ENCODE data around the gene C9orf72. TPM values are rescaled to one million over a fixed set of nuclear protein-coding genes. Genes with fewer than 3 reads are reported as not detected.

C9orf72 gene
- total and polyA plus RNA-seq, 3 experiments from 2014 or later = 3.9 to 6.3 (median 5.5) TPM

GRCh38 chr9:27560457-27560856, 12.8 kb downstream of the C9orf72 start:
- H3K4me3 ChIP-seq (ENCODE audit: low read length) = no peak overlapping the region
- Mint-ChIP-seq H3K36me3 (peaks cover 7 to 61% (median 21%) of the 10 kb centered on the region in 3 donors), H3K9me3 (no peaks in the 10 kb centered on the region), H3K27me3 (no peaks in the 10 kb centered on the region), H3K4me1 (peaks cover 2 to 7% (median 3%) of the 10 kb centered on the region in 3 donors), H3K27ac (no peak overlapping the region), H3K4me3 (no peak overlapping the region)
- no peaks in the 10 kb centered on the region for H3K27me3 ChIP-seq (ENCODE audit: insufficient read depth, low read length, poor library complexity, severe bottlenecking)
- POLR2A ChIA-PET = no interaction called here
- no peak overlapping the region for H3K27ac ChIP-seq (ENCODE audit: low read depth, low read length)
- CTCF ChIA-PET = interaction anchor here (1.4 to 1.9 kb wide), 2 partner anchors 10 to 31 kb away, joined by 4 to 9 read pairs; partner anchors contain the start of gene MOB3B
- peaks cover 10% of the 10 kb centered on the region for H3K4me1 ChIP-seq (ENCODE audit: insufficient read depth, low read length)
- H3K36me3 ChIP-seq (ENCODE audit: insufficient read depth, low read length) = peaks cover 10% of the 10 kb centered on the region
- H3K9me3 ChIP-seq (ENCODE audit: low read length) = no peaks in the 10 kb centered on the region
- DNase-seq = no peak

GRCh38 chr9:27558307-27558706, 15.0 kb downstream of the C9orf72 start:
- H3K27ac ChIP-seq (ENCODE audit: low read depth, low read length) = no peak overlapping the region
- Mint-ChIP-seq H3K4me3 (no peak overlapping the region), H3K27ac (no peak overlapping the region), H3K27me3 (no peaks in the 10 kb centered on the region), H3K36me3 (peaks cover 13 to 64% (median 24%) of the 10 kb centered on the region in 3 donors), H3K4me1 (peaks cover 0 to 4% (median 0%) of the 10 kb centered on the region in 3 donors), H3K9me3 (no peaks in the 10 kb centered on the region)
- H3K4me1 ChIP-seq (ENCODE audit: insufficient read depth, low read length) = no peaks in the 10 kb centered on the region
- no peak for DNase-seq
- ChIA-PET CTCF (no interaction called here), POLR2A (no interaction called here)
- no peak overlapping the region for H3K4me3 ChIP-seq (ENCODE audit: low read length)
- H3K36me3 ChIP-seq (ENCODE audit: insufficient read depth, low read length) = peaks cover 10% of the 10 kb centered on the region
- H3K9me3 ChIP-seq (ENCODE audit: low read length) = no peaks in the 10 kb centered on the region
- H3K27me3 ChIP-seq (ENCODE audit: insufficient read depth, low read length, poor library complexity, severe bottlenecking) = no peaks in the 10 kb centered on the region

DNA sequence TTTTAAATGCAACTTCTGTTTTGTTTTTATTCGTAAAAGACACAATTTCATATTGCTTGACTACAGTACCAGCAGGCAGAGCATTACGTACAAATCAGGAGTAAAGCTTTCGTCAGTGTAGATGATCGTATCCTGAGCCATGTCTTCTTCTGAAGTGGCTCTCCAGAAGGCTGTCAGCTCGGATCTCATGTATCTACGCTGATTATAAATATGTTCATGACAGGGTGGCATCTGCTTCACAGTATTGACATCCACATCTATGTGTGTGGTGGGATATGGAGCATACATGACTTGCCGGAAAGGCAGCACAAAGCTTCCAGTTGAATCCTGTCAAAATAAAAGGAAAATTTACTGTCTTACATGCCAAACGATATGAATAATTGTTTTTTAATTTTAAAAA, 16.8 kb downstream of the C9orf72 start:
- Mint-ChIP-seq H3K27ac (no peak overlapping the region), H3K4me3 (no peak overlapping the region), H3K27me3 (no peaks in the 10 kb centered on the region), H3K4me1 (peaks cover 0 to under 1% (median 0%) of the 10 kb centered on the region in 3 donors), H3K9me3 (no peaks in the 10 kb centered on the region), H3K36me3 (peaks cover 12 to 71% (median 24%) of the 10 kb centered on the region in 3 donors)
- DNase-seq = no peak
- POLR2A ChIA-PET = no interaction called here
- CTCF ChIA-PET = no interaction called here
- no peak overlapping the region for H3K4me3 ChIP-seq (ENCODE audit: low read length)
- peaks cover 10% of the 10 kb centered on the region for H3K36me3 ChIP-seq (ENCODE audit: insufficient read depth, low read length)
- H3K27me3 ChIP-seq (ENCODE audit: insufficient read depth, low read length, poor library complexity, severe bottlenecking) = no peaks in the 10 kb centered on the region
- no peaks in the 10 kb centered on the region for H3K9me3 ChIP-seq (ENCODE audit: low read length)
- H3K4me1 ChIP-seq (ENCODE audit: insufficient read depth, low read length) = no peaks in the 10 kb centered on the region
- no peak overlapping the region for H3K27ac ChIP-seq (ENCODE audit: low read depth, low read length)

GRCh38 chr9:27554712-27555111, 18.6 kb downstream of the C9orf72 start:
- CTCF ChIA-PET = no interaction called here

GRCh38 chr9:27549196-27549755, 24.0 kb downstream of the C9orf72 start:
- Histone ChIP-seq H3K4me3 (ENCODE audit: low read length) (no peak overlapping the region), H3K27me3 (ENCODE audit: insufficient read depth, low read length, poor library complexity, severe bottlenecking) (no peaks in the 10 kb centered on the region), H3K4me1 (ENCODE audit: insufficient read depth, low read length) (no peaks in the 10 kb centered on the region), H3K27ac (ENCODE audit: low read depth, low read length) (no peak overlapping the region), H3K9me3 (ENCODE audit: low read length) (no peaks in the 10 kb centered on the region), H3K36me3 (ENCODE audit: insufficient read depth, low read length) (no peaks in the 10 kb centered on the region)
- Mint-ChIP-seq H3K9me3 (no peaks in the 10 kb centered on the region), H3K4me1 (no peaks in the 10 kb centered on the region), H3K4me3 (no peak overlapping the region), H3K36me3 (peaks cover 16 to 66% (median 26%) of the 10 kb centered on the region in 3 donors), H3K27me3 (no peaks in the 10 kb centered on the region), H3K27ac (no peak overlapping the region)
- no peak for DNase-seq
- POLR2A ChIA-PET = no interaction called here
- CTCF ChIA-PET = no interaction called here

More at GRCh38 chr9:27554712-27555111, 18.6 kb downstream of the C9orf72 start:
- DNase-seq = no peak
- Mint-ChIP-seq H3K4me1 (no peaks in the 10 kb centered on the region), H3K9me3 (no peaks in the 10 kb centered on the region), H3K4me3 (no peak overlapping the region), H3K36me3 (peaks cover 12 to 71% (median 25%) of the 10 kb centered on the region in 3 donors), H3K27ac (peak overlapping the region in 2 of 8 donors; percentile 7 to 65), H3K27me3 (no peaks in the 10 kb centered on the region)
- no peak overlapping the region for H3K4me3 ChIP-seq (ENCODE audit: low read length)
- POLR2A ChIA-PET = no interaction called here
- H3K27me3 ChIP-seq (ENCODE audit: insufficient read depth, low read length, poor library complexity, severe bottlenecking) = no peaks in the 10 kb centered on the region
- no peaks in the 10 kb centered on the region for H3K4me1 ChIP-seq (ENCODE audit: insufficient read depth, low read length)
- H3K36me3 ChIP-seq (ENCODE audit: insufficient read depth, low read length) = peaks cover 5% of the 10 kb centered on the region
- no peaks in the 10 kb centered on the region for H3K9me3 ChIP-seq (ENCODE audit: low read length)
- no peak overlapping the region for H3K27ac ChIP-seq (ENCODE audit: low read depth, low read length)

DNA sequence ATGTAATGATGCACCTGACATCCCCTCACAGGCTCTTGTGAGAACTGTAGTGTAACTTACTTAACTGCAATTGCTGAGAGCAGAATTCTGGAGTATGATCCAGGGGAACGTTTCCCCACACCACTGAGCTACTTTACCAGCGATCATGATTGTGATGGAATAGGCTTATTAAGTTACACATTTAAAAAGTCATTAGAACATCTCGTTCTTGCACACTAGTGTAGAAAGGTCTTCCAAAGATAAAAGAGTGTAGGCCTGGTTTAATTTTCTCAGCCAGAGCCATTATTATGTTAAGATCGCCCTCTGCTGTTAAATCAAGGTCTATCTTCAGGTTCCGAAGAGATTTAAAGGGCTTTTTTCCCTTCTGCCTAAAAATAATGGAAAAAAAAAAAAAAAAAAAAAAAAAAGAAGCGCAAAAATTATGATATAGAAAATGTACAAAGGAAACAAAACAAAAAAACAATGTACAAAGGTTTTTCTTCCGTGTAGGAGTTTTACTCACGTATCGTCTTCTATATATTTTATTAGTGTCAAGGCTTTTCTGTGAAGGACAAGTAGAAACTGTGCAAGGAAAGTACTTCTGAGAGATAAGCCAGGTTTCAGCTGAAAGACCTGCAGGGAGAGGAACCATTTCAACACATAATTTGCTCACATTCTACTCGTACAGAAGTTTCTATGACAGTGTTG, 25.1 kb downstream of the C9orf72 start:
- H3K4me1 ChIP-seq (ENCODE audit: insufficient read depth, low read length) = no peaks in the 10 kb centered on the region
- no peaks in the 10 kb centered on the region for H3K27me3 Mint-ChIP-seq
- H3K27me3 ChIP-seq (ENCODE audit: insufficient read depth, low read length, poor library complexity, severe bottlenecking) = no peaks in the 10 kb centered on the region
- no peak for DNase-seq
- ChIA-PET CTCF (no interaction called here), POLR2A (interaction anchor here (0.6 kb wide), 1 partner anchor 19 kb away, joined by 3 read pairs; no protein-coding TSS in a partner anchor)
- no peak overlapping the region for H3K4me3 Mint-ChIP-seq
- H3K4me1 Mint-ChIP-seq = no peaks in the 10 kb centered on the region
- no peaks in the 10 kb centered on the region for H3K9me3 Mint-ChIP-seq
- no peak overlapping the region for H3K4me3 ChIP-seq (ENCODE audit: low read length)
- H3K27ac Mint-ChIP-seq = no peak overlapping the region
- H3K9me3 ChIP-seq (ENCODE audit: low read length) = no peaks in the 10 kb centered on the region
- no peaks in the 10 kb centered on the region for H3K36me3 ChIP-seq (ENCODE audit: insufficient read depth, low read length)
- peaks cover 9 to 63% (median 17%) of the 10 kb centered on the region in 3 donors for H3K36me3 Mint-ChIP-seq
- H3K27ac ChIP-seq (ENCODE audit: low read depth, low read length) = no peak overlapping the region

GRCh38 chr9:27545471-27545870, 27.8 kb downstream of the C9orf72 start:
- no peaks in the 10 kb centered on the region for H3K4me1 ChIP-seq (ENCODE audit: insufficient read depth, low read length)
- no peak for DNase-seq
- Mint-ChIP-seq H3K9me3 (no peaks in the 10 kb centered on the region), H3K4me1 (no peaks in the 10 kb centered on the region), H3K4me3 (no peak overlapping the region), H3K27me3 (no peaks in the 10 kb centered on the region), H3K36me3 (peaks cover 10 to 58% (median 13%) of the 10 kb centered on the region in 3 donors), H3K27ac (no peak overlapping the region)
- ChIA-PET POLR2A (no interaction called here), CTCF (interaction anchor here (1.1 kb wide), 1 partner anchor 16 kb away, joined by 5 read pairs; the partner anchor contains the start of gene MOB3B)
- no peak overlapping the region for H3K27ac ChIP-seq (ENCODE audit: low read depth, low read length)
- no peaks in the 10 kb centered on the region for H3K9me3 ChIP-seq (ENCODE audit: low read length)
- no peak overlapping the region for H3K4me3 ChIP-seq (ENCODE audit: low read length)
- no peaks in the 10 kb centered on the region for H3K36me3 ChIP-seq (ENCODE audit: insufficient read depth, low read length)
- H3K27me3 ChIP-seq (ENCODE audit: insufficient read depth, low read length, poor library complexity, severe bottlenecking) = no peaks in the 10 kb centered on the region

DNA sequence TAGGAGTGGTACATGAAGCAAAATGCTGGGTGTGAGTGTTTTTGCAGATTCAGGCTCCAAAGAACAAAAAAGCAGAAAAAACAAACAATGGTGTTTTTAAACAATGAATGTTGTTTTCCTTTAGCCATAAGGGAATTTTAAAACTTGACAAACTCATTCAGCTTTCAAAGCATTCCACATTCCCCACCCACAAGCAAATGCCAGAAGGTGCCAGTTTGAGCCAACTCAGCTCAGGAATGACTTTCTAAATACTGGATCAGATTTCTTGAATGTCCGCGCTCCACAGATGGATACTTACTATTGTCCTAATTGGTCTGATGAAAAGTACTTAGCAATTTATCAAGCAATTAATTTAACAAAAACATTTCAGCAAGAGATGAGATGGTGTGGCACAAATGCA, 30.8 kb downstream of the C9orf72 start:
- no peak overlapping the region for H3K4me3 Mint-ChIP-seq
- H3K9me3 Mint-ChIP-seq = no peaks in the 10 kb centered on the region
- no peaks in the 10 kb centered on the region for H3K27me3 Mint-ChIP-seq
- CTCF ChIA-PET = interaction anchor here (2.2 kb wide), 1 partner anchor 13 kb away, joined by 7 read pairs; the partner anchor contains the start of gene MOB3B
- no peak overlapping the region for H3K27ac Mint-ChIP-seq
- POLR2A ChIA-PET = no interaction called here
- no peak overlapping the region for H3K27ac ChIP-seq (ENCODE audit: low read depth, low read length)
- no peaks in the 10 kb centered on the region for H3K4me1 Mint-ChIP-seq
- H3K9me3 ChIP-seq (ENCODE audit: low read length) = no peaks in the 10 kb centered on the region
- peaks cover 10 to 40% (median 15%) of the 10 kb centered on the region in 3 donors for H3K36me3 Mint-ChIP-seq
- H3K4me1 ChIP-seq (ENCODE audit: insufficient read depth, low read length) = no peaks in the 10 kb centered on the region
- DNase-seq = no peak
- H3K36me3 ChIP-seq (ENCODE audit: insufficient read depth, low read length) = no peaks in the 10 kb centered on the region
- H3K27me3 ChIP-seq (ENCODE audit: insufficient read depth, low read length, poor library complexity, severe bottlenecking) = no peaks in the 10 kb centered on the region
- H3K4me3 ChIP-seq (ENCODE audit: low read length) = no peak overlapping the region
